GM18508 (cell line): ENCODE measurements around the gene RAP1GDS1.

Source experiments
- ATAC-seq: cut with Tn5 transposase; IDR thresholded peaks from one replicate; pipeline ENCODE4 v1.9.1; 2021; ENCODE audit warnings: moderate number of reproducible peaks; ENCODE audit not compliant: insufficient read depth, unreplicated experiment

The RAP1GDS1 gene

DNA sequence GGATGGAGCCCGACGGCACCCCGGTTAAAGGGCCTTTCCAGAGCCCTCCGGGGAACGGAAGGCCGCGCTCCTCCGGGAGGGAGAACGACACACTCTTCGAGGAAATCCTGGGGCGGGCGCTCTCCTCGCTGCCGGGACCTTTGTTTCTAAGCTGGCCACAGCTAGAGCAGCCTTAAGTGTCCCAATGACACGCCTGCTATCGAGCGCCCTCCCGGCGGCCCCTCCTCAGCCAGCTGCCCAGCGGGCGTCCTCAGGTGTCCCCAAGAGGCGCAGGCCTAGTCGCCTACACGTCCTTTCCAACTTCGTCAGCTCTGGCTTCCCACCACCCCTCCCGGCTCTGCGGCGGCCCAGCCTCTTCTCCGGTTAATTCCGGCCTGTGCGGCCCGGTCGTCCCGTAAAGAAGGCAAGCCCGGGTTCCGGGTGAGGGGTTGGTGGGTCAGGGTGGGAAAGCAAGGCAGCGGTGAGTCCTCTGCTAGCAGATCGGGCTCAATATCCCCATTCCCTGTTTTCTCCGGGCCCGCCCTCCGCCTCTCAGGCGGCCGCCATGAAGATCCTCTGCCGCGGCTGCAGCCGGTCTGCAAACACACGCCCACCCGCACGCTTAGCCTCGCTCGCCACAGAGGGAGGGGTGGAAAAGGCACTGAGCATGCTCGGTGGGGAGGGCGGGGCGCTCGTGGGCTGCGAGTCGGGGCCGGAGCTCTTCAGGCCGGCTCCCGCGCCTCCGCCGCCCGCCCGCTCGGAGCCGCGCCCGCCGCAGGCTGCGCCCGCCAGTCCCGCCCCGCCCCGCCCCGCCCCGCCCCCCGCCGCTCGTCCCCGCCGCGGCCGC lies at the start of gene RAP1GDS1:
TSS of gene RAP1GDS1 (plus strand) at position 806 of the 826 bp plus-strand sequence. CDS start 182 bp downstream, outside the sequence.
- ATAC-seq, result peak; percentile 76

DNA sequence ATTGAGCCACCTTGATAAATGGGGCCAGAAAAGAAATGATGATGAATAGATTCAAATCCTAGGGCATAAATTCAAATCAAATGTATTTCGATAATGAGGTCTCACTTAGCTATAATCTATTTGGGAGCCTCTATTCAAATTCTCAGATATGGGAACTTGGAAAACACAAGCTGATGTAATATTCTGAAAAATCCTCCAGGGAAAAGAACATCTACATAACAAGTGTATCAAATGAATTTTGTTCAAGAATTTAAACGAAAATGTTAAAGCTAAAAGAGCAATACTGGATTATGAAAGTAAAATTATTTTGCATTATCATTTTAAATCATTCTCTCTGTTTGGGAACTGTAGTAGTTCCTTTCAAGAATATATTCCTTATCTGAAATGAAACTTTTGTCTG lies 38.9 kb upstream of the RAP1GDS1 start:
- no peak for ATAC-seq

- ATAC-seq, result no peak
Observed at GRCh38 chr4:98226396-98226795, 34.8 kb upstream of the RAP1GDS1 start.

GRCh38 chr4:98230961-98231360 lies 30.2 kb upstream of the RAP1GDS1 start:
- ATAC-seq, result no peak

- no peak for ATAC-seq
Observed at GRCh38 chr4:98232202-98232601, 29.0 kb upstream of the RAP1GDS1 start.

- no peak for ATAC-seq
Observed at GRCh38 chr4:98237204-98237603, 24.0 kb upstream of the RAP1GDS1 start.

DNA sequence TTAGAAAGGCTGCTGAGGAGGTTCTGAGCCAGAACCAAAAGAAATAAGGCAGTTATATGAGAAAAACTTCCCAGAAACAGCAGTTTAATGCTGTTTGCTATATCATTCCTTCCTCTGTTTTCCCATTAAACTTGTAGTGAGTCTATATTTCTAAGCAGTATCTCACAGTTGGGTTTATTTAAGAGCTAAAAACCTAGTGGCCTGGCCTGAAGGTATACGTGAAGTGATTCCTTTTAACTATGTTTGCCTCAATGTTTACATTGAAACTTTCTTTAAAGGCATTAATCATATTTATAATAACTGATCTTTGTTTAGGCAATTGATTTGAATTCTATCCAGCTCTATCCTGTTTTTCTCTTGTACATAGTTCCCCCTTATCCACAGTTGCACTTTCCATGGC lies 19.1 kb upstream of the RAP1GDS1 start:
- ATAC-seq, result no peak

DNA sequence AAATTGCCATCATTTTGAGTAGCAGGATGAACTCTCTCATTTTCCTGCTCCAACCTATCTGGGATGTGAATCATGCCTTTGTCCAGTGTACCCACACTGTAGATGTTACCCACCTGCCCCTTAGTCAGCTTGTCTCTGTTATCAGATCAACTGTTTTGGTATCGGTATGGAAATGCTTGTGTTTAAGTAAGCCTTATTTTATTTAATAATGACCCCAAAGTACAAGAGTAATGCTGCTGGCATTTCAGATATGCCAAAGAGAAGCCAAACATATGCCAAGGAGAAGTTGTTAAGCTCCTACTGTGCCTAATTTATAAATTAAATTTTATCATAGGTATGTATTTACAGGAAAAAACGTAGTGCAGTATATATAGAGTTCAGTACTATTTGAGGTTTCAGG lies 18.6 kb upstream of the RAP1GDS1 start:
- no peak for ATAC-seq

DNA sequence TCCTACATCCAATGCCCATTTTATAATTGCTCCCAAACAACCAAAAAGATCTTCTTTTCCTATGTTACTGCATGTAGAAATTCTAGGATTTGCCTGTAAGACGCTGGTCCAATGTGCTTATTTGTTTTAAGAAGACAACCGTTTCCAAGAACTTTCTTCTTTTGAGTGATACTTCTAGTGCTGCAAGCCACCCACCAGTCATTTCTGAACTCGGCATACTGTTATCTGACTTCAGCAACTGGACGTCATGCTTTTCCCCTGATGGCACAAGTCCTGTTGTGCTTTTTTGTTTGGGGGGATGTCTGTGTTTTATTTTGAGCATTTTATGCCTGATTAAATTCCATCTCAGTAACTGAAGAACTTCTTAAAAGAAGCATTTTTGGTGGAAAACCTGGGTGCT lies 16.0 kb upstream of the RAP1GDS1 start:
- ATAC-seq, result no peak

DNA sequence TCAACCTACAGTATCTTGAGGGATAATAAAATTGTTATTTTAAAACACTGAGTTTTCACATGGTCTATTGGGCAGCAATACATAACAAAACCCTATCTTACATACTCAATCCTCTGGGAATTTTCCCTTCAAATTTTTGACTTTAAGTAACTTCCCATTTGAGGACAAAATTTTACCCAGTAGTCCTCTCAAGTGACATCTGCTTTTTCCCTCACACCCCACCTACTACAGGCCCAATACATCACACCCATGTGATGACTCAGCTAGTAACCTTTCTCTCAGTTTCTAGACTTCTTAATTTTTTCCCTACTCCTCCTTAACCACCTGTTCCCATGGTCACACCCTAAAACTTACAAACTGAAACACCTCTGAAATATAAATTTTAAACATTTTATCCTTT lies 12.2 kb upstream of the RAP1GDS1 start:
- no peak for ATAC-seq

GRCh38 chr4:98249831-98250230 lies 11.4 kb upstream of the RAP1GDS1 start:
- no peak for ATAC-seq

GRCh38 chr4:98253499-98253898 lies 7.7 kb upstream of the RAP1GDS1 start:
- ATAC-seq, result no peak

- peak; percentile 16 for ATAC-seq
Observed at GRCh38 chr4:98260047-98260578, 1.1 kb upstream of the RAP1GDS1 start.

DNA sequence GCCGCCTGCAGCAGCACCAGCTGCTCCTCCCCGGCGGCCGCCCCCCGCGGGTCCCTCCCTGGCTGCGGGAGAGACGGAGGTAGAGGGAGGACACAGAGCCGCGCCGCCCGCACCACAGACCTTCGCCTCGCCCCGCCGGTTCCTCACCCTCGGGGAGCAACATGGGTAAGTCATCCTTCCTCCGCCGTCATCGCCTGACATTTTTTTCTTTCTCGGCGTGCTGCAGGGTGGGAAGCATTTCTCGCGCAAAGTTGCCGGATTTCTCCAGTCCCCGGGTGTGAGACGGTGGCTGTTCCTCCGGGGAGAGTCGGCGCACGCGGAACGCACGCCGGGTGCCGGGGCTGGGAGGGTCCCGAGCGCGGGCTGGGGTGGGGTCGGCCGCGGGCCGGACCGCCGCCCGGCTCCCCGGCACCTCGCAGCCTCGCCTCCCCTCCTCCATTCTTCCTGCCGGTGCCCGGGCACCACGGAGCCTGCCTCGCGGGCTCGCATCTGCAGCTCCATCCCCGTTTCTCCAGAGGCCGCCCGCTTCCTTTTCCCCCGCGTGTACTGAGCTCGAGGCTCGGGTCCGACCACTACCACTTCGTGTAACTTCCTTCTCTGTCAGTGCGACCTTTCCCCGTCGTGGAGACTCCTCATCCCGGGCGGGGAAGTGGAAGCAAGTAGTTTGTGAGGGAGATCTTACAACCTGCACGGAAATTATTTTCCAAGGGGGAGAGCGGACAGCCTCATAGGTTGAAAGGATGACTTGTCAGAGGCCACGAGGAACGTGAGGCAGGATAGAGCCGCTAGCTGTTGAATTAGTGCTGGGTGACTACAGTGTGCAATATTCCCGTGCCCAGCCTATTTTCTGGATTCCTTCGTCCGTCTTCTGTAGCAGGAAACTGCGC lies 464 bp downstream of the RAP1GDS1 start:
- no peak for ATAC-seq

DNA sequence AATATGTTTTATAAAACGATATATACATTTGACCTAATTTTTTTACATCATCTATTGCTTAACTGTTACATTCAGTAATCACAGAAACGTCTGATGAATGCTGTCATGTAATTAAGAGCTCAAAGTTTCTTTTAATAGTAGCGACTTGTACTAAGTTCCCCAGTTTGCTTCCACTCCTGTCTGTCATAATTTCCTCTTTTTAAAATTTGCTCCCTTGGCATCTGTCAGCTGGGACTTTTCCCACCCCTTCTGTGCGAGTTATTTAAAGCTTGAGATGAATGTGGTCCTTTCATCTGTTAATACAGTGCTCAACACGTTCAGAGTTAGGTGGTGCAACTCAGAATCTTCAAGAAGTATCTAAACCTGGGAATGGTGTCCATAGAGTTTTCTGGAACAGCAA lies 1.2 kb downstream of the RAP1GDS1 start:
- no peak for ATAC-seq

GRCh38 chr4:98267498-98267897 lies 6.3 kb downstream of the RAP1GDS1 start:
- ATAC-seq, result no peak

DNA sequence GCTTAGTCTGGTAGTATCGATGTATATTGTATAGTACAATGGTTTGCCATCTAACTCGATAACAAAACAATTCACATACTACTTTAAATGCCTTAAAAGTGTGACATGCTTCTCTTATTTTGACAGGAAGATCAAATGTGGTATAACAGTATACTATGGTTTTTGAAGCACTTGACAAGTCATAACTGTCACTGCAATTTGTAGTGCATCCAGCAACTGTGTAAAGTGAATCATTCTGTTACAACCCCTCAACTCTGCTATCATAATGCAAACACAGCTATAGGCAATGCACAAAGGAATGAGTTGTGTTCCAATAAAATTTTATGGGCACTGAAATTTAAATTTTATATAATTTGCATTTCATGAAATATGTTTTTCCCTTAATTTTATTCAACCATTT lies 14.0 kb downstream of the RAP1GDS1 start:
- no peak for ATAC-seq

- no peak for ATAC-seq
Observed at GRCh38 chr4:98283219-98284189, 22.3 kb downstream of the RAP1GDS1 start.

GRCh38 chr4:98284640-98285046 lies 23.5 kb downstream of the RAP1GDS1 start:
- no peak for ATAC-seq

DNA sequence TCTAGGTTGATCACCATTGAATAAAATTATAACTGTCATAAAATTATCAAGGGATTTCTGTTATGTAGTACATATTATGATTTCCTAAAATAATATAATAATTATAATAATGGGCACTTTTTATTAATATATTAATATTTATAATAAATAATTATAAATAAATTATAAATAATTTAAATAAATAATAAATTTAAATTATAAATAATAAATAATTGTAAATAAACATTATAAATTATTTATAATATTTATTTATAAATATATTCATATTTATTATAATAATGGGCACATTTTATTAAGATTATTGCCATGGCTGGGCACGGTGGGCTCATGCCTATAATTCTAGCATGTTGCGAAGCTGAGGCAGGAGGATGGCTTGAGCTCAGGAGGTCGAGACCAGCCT lies 24.5 kb downstream of the RAP1GDS1 start:
- no peak for ATAC-seq
